WTC11 (cell line): ENCODE measurements around the gene GPA33. TPM values are rescaled to one million over a fixed set of nuclear protein-coding genes. Genes with fewer than 3 reads are reported as not detected.
A peak's percentile ranks its signal among the peaks of the same experiment; 100 is the strongest.

Experiments
- ATAC-seq: fragments of 200-7000 bp; cut with Tn5 transposase; 2 replicates; pipeline ENCODE4 v1.10.0; 2021; ENCODE audit warnings: mild to moderate bottlenecking, moderate library complexity
- CTCF ChIA-PET: fragments of 300-600 bp; sonication (Branson Sonifier 250); formaldehyde crosslinking; loops from one replicate; lab custom pipeline; 2021; ENCODE audit warnings: antibody characterized with exemption; lab: Charles Lee
- POLR2A ChIA-PET: fragments of 350-600 bp; sonication (Branson Sonifier 250); formaldehyde crosslinking; loops from one replicate; lab custom pipeline; 2021; ENCODE audit warnings: antibody characterized with exemption; lab: Charles Lee
- DNase-seq: peaks from one replicate; pipeline ENCODE4 v3.0.0; 2021; ENCODE audit warnings: low spot score
- H3K27ac Mint-ChIP-seq: 2 replicates; pipeline ENCODE4 v1.8.0; 2021; ENCODE audit warnings: mixed read lengths
- H3K27me3 Mint-ChIP-seq: 2 replicates; pipeline ENCODE4 v1.8.0; 2021; ENCODE audit warnings: low read depth, mild to moderate bottlenecking, moderate library complexity, mixed read lengths
- H3K36me3 Mint-ChIP-seq: 2 replicates; pipeline ENCODE4 v1.8.0; 2021; ENCODE audit warnings: mixed read lengths
- H3K4me1 Mint-ChIP-seq: 2 replicates; pipeline ENCODE4 v1.8.0; 2022; ENCODE audit warnings: mixed read lengths
- H3K4me3 Mint-ChIP-seq: 2 replicates; pipeline ENCODE4 v1.8.0; 2021; ENCODE audit warnings: mild to moderate bottlenecking, moderate library complexity, mixed read lengths
- H3K9me3 Mint-ChIP-seq: 2 replicates; pipeline ENCODE4 v1.8.0; 2021; ENCODE audit warnings: mixed read lengths
- ATF1 ChIP-seq: sonication (generic); formaldehyde crosslinking; IDR thresholded peaks from 2 replicates; pipeline ENCODE4 v1.8.1; 2023; ENCODE audit warnings: mild to moderate bottlenecking, moderate library complexity, missing genetic modification reagents
- CREB1 ChIP-seq: sonication (generic); formaldehyde crosslinking; IDR thresholded peaks from 2 replicates; pipeline ENCODE4 v1.8.0; 2023; ENCODE audit warnings: mild to moderate bottlenecking, missing genetic modification reagents
- FOXP1 ChIP-seq: sonication (generic); formaldehyde crosslinking; IDR thresholded peaks from 2 replicates; pipeline ENCODE4 v1.8.0; 2022; ENCODE audit warnings: missing genetic modification reagents, mild to moderate bottlenecking, moderate library complexity, borderline replicate concordance
- HMGA2 ChIP-seq: fragments of 250-450 bp; sonication (Bioruptor Pico); IDR thresholded peaks from 2 replicates; pipeline ENCODE4 v1.4.0; 2021; ENCODE audit warnings: mild to moderate bottlenecking, moderate library complexity
- JAZF1 ChIP-seq: fragments of 250-450 bp; sonication (Bioruptor Pico); IDR thresholded peaks from 2 replicates; pipeline ENCODE4 v1.9.0; 2021; ENCODE audit warnings: moderate library complexity, mild to moderate bottlenecking, inconsistent platforms
- MYBL2 ChIP-seq: sonication (generic); formaldehyde crosslinking; IDR thresholded peaks from 2 replicates; pipeline ENCODE4 v1.8.1; 2023; ENCODE audit warnings: mild to moderate bottlenecking, moderate library complexity, missing genetic modification reagents
- NR3C1 ChIP-seq: sonication (generic); formaldehyde crosslinking; conservative IDR thresholded peaks from 2 replicates; pipeline ENCODE4 v1.8.1; 2023; ENCODE audit warnings: low read depth, mild to moderate bottlenecking, missing genetic modification reagents
- RELA ChIP-seq: sonication (generic); formaldehyde crosslinking; IDR thresholded peaks from 2 replicates; pipeline ENCODE4 v1.8.1; 2022; ENCODE audit warnings: missing genetic modification reagents, mild to moderate bottlenecking, borderline replicate concordance
- SP1 ChIP-seq: sonication (generic); formaldehyde crosslinking; conservative IDR thresholded peaks from 2 replicates; pipeline ENCODE4 v1.8.1; 2022; ENCODE audit warnings: missing genetic modification reagents
- TEAD1 ChIP-seq: sonication (generic); formaldehyde crosslinking; IDR thresholded peaks from 2 replicates; pipeline ENCODE4 v1.8.0; 2022; ENCODE audit warnings: mild to moderate bottlenecking, missing genetic modification reagents
- total RNA-seq: library from RNA; stranded (reverse); gene quantifications from 3 replicates; pipeline ENCODE4 v1.2.3, GENCODE V29; 2021
- TF ChIP-seq, protein P1 (sequence below): sonication (generic); formaldehyde crosslinking; IDR thresholded peaks from 2 replicates; pipeline ENCODE4 v1.8.1; 2023; ENCODE audit warnings: mild to moderate bottlenecking, missing genetic modification reagents
- TF ChIP-seq, protein P2 (sequence below): sonication (generic); formaldehyde crosslinking; IDR thresholded peaks from 2 replicates; pipeline ENCODE4 v1.8.0; 2022; ENCODE audit warnings: mild to moderate bottlenecking, missing genetic modification reagents
- TF ChIP-seq, protein P3 (sequence below): sonication (generic); formaldehyde crosslinking; IDR thresholded peaks from 2 replicates; pipeline ENCODE4 v1.8.1; 2022; ENCODE audit warnings: mild to moderate bottlenecking, moderate library complexity, missing genetic modification reagents
- TF ChIP-seq, protein P4 (sequence below): sonication (generic); formaldehyde crosslinking; IDR thresholded peaks from 2 replicates; pipeline ENCODE4 v1.8.0; 2023; ENCODE audit warnings: missing genetic modification reagents
- TF ChIP-seq, protein P5 (sequence below): sonication (generic); formaldehyde crosslinking; IDR thresholded peaks from 2 replicates; pipeline ENCODE4 v1.8.1; 2023; ENCODE audit warnings: mild to moderate bottlenecking, missing genetic modification reagents, borderline replicate concordance
- TF ChIP-seq, protein P6 (sequence below): sonication (generic); formaldehyde crosslinking; IDR thresholded peaks from 2 replicates; pipeline ENCODE4 v1.8.0; 2022; ENCODE audit warnings: missing genetic modification reagents
- TF ChIP-seq, protein P7 (sequence below): sonication (generic); formaldehyde crosslinking; IDR thresholded peaks from 2 replicates; pipeline ENCODE4 v1.8.1; 2022; ENCODE audit warnings: low read depth, mild to moderate bottlenecking, moderate library complexity, missing genetic modification reagents, borderline replicate concordance

GPA33 gene
- total RNA-seq, 1 experiment from 2014 or later, result 0.63 TPM

DNA sequence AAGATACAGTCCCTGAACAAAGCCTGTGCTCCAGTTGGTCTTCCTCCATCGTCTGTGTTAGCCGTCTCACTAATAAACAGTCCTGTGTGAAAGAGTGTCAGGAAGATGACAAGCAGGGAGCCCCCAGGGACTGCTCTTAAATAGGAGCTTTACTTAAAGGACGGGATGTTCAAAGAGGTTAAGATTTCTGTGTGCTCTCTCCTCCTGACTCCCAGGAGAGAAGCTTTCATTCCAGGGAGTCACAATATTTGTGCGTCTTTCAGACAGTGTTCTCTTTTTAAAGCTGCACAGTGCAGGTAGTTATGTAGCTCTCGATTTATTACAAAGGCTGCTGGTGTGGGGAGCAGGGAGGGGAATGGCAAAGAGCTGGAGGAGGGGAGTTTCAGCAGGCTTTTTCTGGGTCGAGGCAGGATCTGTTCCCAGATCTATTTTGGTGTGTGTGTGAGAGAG, 47.2 kb upstream of the GPA33 start (continued):
- TF ChIP-seq, protein P1, sequence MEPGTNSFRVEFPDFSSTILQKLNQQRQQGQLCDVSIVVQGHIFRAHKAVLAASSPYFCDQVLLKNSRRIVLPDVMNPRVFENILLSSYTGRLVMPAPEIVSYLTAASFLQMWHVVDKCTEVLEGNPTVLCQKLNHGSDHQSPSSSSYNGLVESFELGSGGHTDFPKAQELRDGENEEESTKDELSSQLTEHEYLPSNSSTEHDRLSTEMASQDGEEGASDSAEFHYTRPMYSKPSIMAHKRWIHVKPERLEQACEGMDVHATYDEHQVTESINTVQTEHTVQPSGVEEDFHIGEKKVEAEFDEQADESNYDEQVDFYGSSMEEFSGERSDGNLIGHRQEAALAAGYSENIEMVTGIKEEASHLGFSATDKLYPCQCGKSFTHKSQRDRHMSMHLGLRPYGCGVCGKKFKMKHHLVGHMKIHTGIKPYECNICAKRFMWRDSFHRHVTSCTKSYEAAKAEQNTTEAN, result no peak
- TF ChIP-seq, protein P2, sequence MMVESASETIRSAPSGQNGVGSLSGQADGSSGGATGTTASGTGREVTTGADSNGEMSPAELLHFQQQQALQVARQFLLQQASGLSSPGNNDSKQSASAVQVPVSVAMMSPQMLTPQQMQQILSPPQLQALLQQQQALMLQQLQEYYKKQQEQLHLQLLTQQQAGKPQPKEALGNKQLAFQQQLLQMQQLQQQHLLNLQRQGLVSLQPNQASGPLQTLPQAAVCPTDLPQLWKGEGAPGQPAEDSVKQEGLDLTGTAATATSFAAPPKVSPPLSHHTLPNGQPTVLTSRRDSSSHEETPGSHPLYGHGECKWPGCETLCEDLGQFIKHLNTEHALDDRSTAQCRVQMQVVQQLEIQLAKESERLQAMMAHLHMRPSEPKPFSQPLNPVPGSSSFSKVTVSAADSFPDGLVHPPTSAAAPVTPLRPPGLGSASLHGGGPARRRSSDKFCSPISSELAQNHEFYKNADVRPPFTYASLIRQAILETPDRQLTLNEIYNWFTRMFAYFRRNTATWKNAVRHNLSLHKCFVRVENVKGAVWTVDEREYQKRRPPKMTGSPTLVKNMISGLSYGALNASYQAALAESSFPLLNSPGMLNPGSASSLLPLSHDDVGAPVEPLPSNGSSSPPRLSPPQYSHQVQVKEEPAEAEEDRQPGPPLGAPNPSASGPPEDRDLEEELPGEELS (CRISPR knock-in tag), result no peak
- TF ChIP-seq, protein P3, sequence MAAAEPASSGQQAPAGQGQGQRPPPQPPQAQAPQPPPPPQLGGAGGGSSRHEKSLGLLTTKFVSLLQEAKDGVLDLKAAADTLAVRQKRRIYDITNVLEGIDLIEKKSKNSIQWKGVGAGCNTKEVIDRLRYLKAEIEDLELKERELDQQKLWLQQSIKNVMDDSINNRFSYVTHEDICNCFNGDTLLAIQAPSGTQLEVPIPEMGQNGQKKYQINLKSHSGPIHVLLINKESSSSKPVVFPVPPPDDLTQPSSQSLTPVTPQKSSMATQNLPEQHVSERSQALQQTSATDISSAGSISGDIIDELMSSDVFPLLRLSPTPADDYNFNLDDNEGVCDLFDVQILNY (CRISPR knock-in tag), result no peak
- TF ChIP-seq CREB1 (CRISPR knock-in tag), result no peak
- TF ChIP-seq, protein P4, sequence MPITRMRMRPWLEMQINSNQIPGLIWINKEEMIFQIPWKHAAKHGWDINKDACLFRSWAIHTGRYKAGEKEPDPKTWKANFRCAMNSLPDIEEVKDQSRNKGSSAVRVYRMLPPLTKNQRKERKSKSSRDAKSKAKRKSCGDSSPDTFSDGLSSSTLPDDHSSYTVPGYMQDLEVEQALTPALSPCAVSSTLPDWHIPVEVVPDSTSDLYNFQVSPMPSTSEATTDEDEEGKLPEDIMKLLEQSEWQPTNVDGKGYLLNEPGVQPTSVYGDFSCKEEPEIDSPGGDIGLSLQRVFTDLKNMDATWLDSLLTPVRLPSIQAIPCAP (CRISPR knock-in tag), result no peak

DNA sequence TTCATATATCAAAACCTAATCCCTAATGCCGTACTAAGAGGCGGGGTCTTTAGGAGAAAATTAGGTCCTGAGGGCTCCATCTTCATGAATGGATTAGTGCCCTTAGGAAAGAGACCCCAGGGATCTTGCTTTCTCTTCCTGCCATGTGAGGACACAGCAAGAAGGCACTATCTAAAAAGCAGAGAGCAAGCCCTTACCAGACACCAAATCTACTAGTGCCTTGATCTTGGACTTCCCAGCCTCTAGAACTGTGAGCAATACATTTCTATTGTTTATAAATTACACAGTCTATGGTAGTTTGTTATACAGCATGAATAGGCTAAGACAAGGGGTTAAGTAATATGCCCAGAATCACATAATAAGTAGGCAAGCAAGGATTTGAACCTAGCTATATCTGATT, 46.6 kb upstream of the GPA33 start:
- H3K4me1 Mint-ChIP-seq, result peaks cover 57% of the 10 kb centered on the region
- peaks cover 4% of the 10 kb centered on the region for H3K36me3 Mint-ChIP-seq
- H3K4me3 Mint-ChIP-seq, result no peak overlapping the region
- peaks cover 7% of the 10 kb centered on the region for H3K9me3 Mint-ChIP-seq
- DNase-seq (no peak), ATAC-seq (no peak)
- peak overlapping the region; percentile 57; the same call in 1 of the 2 replicates for H3K27ac Mint-ChIP-seq
- no peaks in the 10 kb centered on the region; the same call in none of the 2 replicates for H3K27me3 Mint-ChIP-seq
- CTCF ChIA-PET, result interaction anchor here (1.1 to 5.2 kb wide), 3 partner anchors 13 to 83 kb away, joined by 3 to 19 read pairs (median 5); partner anchors contain the start of gene POU2F1
- TF ChIP-seq RELA, result no peak
- TF ChIP-seq FOXP1 (CRISPR knock-in tag), result no peak
- TF ChIP-seq, protein P2 (CRISPR knock-in tag), result no peak
- TF ChIP-seq JAZF1 (CRISPR knock-in tag), result no peak
- no peak for TF ChIP-seq ATF1 (CRISPR knock-in tag)
- no peak for TF ChIP-seq MYBL2 (CRISPR knock-in tag)
- no peak for TF ChIP-seq HMGA2
- TF ChIP-seq NR3C1, result no peak
- TF ChIP-seq, protein P5, sequence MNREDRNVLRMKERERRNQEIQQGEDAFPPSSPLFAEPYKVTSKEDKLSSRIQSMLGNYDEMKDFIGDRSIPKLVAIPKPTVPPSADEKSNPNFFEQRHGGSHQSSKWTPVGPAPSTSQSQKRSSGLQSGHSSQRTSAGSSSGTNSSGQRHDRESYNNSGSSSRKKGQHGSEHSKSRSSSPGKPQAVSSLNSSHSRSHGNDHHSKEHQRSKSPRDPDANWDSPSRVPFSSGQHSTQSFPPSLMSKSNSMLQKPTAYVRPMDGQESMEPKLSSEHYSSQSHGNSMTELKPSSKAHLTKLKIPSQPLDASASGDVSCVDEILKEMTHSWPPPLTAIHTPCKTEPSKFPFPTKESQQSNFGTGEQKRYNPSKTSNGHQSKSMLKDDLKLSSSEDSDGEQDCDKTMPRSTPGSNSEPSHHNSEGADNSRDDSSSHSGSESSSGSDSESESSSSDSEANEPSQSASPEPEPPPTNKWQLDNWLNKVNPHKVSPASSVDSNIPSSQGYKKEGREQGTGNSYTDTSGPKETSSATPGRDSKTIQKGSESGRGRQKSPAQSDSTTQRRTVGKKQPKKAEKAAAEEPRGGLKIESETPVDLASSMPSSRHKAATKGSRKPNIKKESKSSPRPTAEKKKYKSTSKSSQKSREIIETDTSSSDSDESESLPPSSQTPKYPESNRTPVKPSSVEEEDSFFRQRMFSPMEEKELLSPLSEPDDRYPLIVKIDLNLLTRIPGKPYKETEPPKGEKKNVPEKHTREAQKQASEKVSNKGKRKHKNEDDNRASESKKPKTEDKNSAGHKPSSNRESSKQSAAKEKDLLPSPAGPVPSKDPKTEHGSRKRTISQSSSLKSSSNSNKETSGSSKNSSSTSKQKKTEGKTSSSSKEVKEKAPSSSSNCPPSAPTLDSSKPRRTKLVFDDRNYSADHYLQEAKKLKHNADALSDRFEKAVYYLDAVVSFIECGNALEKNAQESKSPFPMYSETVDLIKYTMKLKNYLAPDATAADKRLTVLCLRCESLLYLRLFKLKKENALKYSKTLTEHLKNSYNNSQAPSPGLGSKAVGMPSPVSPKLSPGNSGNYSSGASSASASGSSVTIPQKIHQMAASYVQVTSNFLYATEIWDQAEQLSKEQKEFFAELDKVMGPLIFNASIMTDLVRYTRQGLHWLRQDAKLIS (CRISPR knock-in tag), result no peak
- no peak for TF ChIP-seq TEAD1 (CRISPR knock-in tag)
- no peak for TF ChIP-seq SP1 (CRISPR knock-in tag)
- TF ChIP-seq, protein P6, sequence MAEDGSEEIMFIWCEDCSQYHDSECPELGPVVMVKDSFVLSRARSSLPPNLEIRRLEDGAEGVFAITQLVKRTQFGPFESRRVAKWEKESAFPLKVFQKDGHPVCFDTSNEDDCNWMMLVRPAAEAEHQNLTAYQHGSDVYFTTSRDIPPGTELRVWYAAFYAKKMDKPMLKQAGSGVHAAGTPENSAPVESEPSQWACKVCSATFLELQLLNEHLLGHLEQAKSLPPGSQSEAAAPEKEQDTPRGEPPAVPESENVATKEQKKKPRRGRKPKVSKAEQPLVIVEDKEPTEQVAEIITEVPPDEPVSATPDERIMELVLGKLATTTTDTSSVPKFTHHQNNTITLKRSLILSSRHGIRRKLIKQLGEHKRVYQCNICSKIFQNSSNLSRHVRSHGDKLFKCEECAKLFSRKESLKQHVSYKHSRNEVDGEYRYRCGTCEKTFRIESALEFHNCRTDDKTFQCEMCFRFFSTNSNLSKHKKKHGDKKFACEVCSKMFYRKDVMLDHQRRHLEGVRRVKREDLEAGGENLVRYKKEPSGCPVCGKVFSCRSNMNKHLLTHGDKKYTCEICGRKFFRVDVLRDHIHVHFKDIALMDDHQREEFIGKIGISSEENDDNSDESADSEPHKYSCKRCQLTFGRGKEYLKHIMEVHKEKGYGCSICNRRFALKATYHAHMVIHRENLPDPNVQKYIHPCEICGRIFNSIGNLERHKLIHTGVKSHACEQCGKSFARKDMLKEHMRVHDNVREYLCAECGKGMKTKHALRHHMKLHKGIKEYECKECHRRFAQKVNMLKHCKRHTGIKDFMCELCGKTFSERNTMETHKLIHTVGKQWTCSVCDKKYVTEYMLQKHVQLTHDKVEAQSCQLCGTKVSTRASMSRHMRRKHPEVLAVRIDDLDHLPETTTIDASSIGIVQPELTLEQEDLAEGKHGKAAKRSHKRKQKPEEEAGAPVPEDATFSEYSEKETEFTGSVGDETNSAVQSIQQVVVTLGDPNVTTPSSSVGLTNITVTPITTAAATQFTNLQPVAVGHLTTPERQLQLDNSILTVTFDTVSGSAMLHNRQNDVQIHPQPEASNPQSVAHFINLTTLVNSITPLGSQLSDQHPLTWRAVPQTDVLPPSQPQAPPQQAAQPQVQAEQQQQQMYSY (CRISPR knock-in tag), result no peak
- TF ChIP-seq, protein P7, sequence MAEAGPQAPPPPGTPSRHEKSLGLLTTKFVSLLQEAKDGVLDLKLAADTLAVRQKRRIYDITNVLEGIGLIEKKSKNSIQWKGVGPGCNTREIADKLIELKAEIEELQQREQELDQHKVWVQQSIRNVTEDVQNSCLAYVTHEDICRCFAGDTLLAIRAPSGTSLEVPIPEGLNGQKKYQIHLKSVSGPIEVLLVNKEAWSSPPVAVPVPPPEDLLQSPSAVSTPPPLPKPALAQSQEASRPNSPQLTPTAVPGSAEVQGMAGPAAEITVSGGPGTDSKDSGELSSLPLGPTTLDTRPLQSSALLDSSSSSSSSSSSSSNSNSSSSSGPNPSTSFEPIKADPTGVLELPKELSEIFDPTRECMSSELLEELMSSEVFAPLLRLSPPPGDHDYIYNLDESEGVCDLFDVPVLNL (CRISPR knock-in tag), result no peak
- POLR2A ChIA-PET, result no interaction called here
